Neuronal stem cell (in vitro differentiated cells): ENCODE measurements around the gene AKAP12.

Source experiments
- DNase-seq: peaks from one replicate; pipeline ENCODE4 v3.0.0-alpha.2; 2013; ENCODE audit warnings: low spot score
- H2AFZ ChIP-seq: one replicate; pipeline ENCODE4 v1.6.1; 2013; ENCODE audit warnings: mild to moderate bottlenecking, low read length, inconsistent platforms
- H2AK5ac ChIP-seq: 2 replicates; pipeline ENCODE4 v1.6.1; 2013; ENCODE audit warnings: low read depth, mild to moderate bottlenecking, inconsistent platforms, low read length, moderate library complexity, mixed read lengths
- H2BK120ac ChIP-seq: 2 replicates; pipeline ENCODE4 v1.6.1; 2013; ENCODE audit warnings: low read depth, mild to moderate bottlenecking, inconsistent platforms, low read length, moderate library complexity, mixed read lengths
- H2BK12ac ChIP-seq: one replicate; pipeline ENCODE4 v1.6.1; 2013; ENCODE audit warnings: low read length, inconsistent platforms
- H2BK15ac ChIP-seq: 2 replicates; pipeline ENCODE4 v1.6.1; 2013; ENCODE audit warnings: mild to moderate bottlenecking, low read length, inconsistent platforms, mixed read lengths
- H2BK5ac ChIP-seq: one replicate; pipeline ENCODE4 v1.6.1; 2013; ENCODE audit warnings: inconsistent platforms, mild to moderate bottlenecking, low read length, moderate library complexity
- H3K14ac ChIP-seq: one replicate; pipeline ENCODE4 v1.6.1; 2013; ENCODE audit warnings: low read length, inconsistent platforms
- H3K18ac ChIP-seq: 2 replicates; pipeline ENCODE4 v1.6.1; 2013; ENCODE audit warnings: low read length, inconsistent platforms
- H3K23ac ChIP-seq: 2 replicates; pipeline ENCODE4 v1.6.1; 2013; ENCODE audit warnings: low read depth, mild to moderate bottlenecking, mixed read lengths, low read length, inconsistent platforms; ENCODE audit not compliant: poor library complexity
- H3K27ac ChIP-seq: replicated peaks from 3 replicates; pipeline ENCODE4 v1.5.1; 2013; ENCODE audit warnings: low read length, inconsistent platforms
- H3K27me3 ChIP-seq, 3 experiments: 2 replicates each; pipeline ENCODE4 v1.6.1; 2013; ENCODE audit warnings: low read length in 3 of 3, mild to moderate bottlenecking in 2 of 3, inconsistent platforms in 1 of 3, low read depth in 1 of 3, mixed read lengths in 1 of 3, moderate library complexity in 1 of 3; ENCODE audit not compliant: control insufficient read depth in 3 of 3, insufficient read depth in 3 of 3
- H3K36me3 ChIP-seq, 2 donors: replicated peaks in 1 of 2; 2 replicates each; pipeline ENCODE4 v1.6.1; 2013; ENCODE audit warnings: low read length in 2 of 2; ENCODE audit not compliant: control insufficient read depth in 2 of 2, insufficient read depth in 2 of 2
- H3K4ac ChIP-seq: 2 replicates; pipeline ENCODE4 v1.6.1; 2013; ENCODE audit warnings: inconsistent platforms, mild to moderate bottlenecking, low read length, moderate library complexity
- H3K4me1 ChIP-seq, 2 donors: 1 replicate in 1 of 2; 2 replicates in 1 of 2; pipeline ENCODE4 v1.6.1; 2013; ENCODE audit warnings: low read length in 2 of 2, low read depth in 1 of 2; ENCODE audit not compliant: control insufficient read depth in 2 of 2, insufficient read depth in 1 of 2
- H3K4me2 ChIP-seq: one replicate; pipeline ENCODE4 v1.6.1; 2013; ENCODE audit warnings: mild to moderate bottlenecking, low read length, inconsistent platforms; ENCODE audit not compliant: insufficient read depth, poor library complexity, severe bottlenecking
- H3K4me3 ChIP-seq, 2 donors: 2 replicates each; pipeline ENCODE4 v1.5.1; 2013; ENCODE audit warnings: low read length in 2 of 2, mild to moderate bottlenecking in 2 of 2, inconsistent platforms in 1 of 2, moderate library complexity in 1 of 2
- H3K79me1 ChIP-seq: one replicate; pipeline ENCODE4 v1.6.1; 2013; ENCODE audit warnings: low read depth, mild to moderate bottlenecking, inconsistent platforms, low read length, moderate library complexity
- H3K9ac ChIP-seq: one replicate; pipeline ENCODE4 v1.6.1; 2013; ENCODE audit warnings: mild to moderate bottlenecking, low read depth, low read length, inconsistent platforms; ENCODE audit not compliant: poor library complexity
- H3K9me3 ChIP-seq, 2 donors: replicated peaks in 1 of 2; 2 replicates each; pipeline versions ENCODE3 to v1.6.1; 2013; ENCODE audit warnings: low read length in 2 of 2, mild to moderate bottlenecking in 2 of 2, inconsistent platforms in 1 of 2, low read depth in 1 of 2, mixed read lengths in 1 of 2, moderate library complexity in 1 of 2; ENCODE audit not compliant: control insufficient read depth in 2 of 2, insufficient read depth in 1 of 2
- H4K8ac ChIP-seq: one replicate; pipeline ENCODE4 v1.6.1; 2013; ENCODE audit warnings: low read depth, mild to moderate bottlenecking, inconsistent platforms, low read length, moderate library complexity
- H4K91ac ChIP-seq: one replicate; pipeline ENCODE4 v1.6.1; 2013; ENCODE audit warnings: low read length, low read depth, mild to moderate bottlenecking, inconsistent platforms; ENCODE audit not compliant: poor library complexity
- WGBS, 2 donors: extraction: QIAGEN DNeasy Blood & Tissue Kit; methylation state at CpG; one replicate each; pipeline ENCODE4 v1.1.7; 2013; ENCODE audit warnings: missing lambda C conversion rate in 2 of 2, mixed read lengths in 1 of 2; ENCODE audit not compliant: insufficient read length in 2 of 2, insufficient replicate concordance in 1 of 2; ENCODE audit errors: extremely low coverage in 2 of 2; 5-methylcytosine and 5-hydroxymethylcytosine counted together

AKAP12 gene

DNA sequence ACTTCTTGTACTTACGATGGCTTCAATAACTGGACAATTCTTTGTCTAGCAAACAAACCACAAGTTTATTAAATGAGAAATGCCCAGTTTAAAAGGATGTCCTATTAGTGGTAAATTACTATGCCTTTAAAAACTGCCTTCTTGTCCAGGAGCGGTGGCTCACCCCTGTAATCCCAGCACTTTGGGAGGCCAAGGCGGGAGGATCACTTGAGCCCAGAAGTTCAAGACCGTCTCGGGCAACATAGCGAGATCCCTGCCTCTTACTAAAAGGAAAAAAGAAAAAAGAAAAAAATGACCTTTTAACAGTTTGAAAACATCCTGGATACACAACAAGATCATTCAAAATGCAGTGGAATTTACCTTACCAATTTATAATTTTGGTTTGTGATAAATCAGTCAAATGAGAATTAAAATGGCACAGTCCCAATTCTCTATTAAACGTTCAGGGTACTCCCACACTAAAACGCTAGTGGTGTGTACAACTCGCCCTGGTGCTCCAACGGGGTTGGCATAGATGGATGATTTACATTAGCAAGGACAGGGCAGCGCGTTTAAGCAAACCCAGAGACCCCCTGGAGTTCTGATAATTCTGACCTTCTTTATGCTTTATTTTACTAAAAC is 149.3 kb downstream of the AKAP12 start:
- Histone ChIP-seq H3K4me2 (peak overlapping the region; percentile 76), H3K36me3 (peaks cover 0 to 48% of the 10 kb centered on the region in 2 donors), H3K18ac (no peak overlapping the region), H3K27ac (peak overlapping the region; percentile 100), H3K27me3 (no peaks in the 10 kb centered on the region), H2AK5ac (no peak overlapping the region), H3K4me3 (peak overlapping the region; percentile 61 to 86), H2BK120ac (no peak overlapping the region), H3K14ac (no peak overlapping the region), H3K9me3 (no peaks in the 10 kb centered on the region), H3K9ac (no peak overlapping the region), H2BK12ac (no peak overlapping the region), H2BK5ac (no peak overlapping the region), H2AFZ (peak overlapping the region; percentile 91), H3K4me1 (peaks cover 4 to 17% of the 10 kb centered on the region in 2 donors), H3K79me1 (peaks cover 2% of the 10 kb centered on the region), H3K4ac (no peak overlapping the region), H3K23ac (no peak overlapping the region), H4K8ac (no peak overlapping the region), H4K91ac (no peak overlapping the region), H2BK15ac (no peak overlapping the region)
- no peak for DNase-seq
- WGBS, 2 donors, result no CpG with 5 or more reads among the region's 12 CpGs

DNA sequence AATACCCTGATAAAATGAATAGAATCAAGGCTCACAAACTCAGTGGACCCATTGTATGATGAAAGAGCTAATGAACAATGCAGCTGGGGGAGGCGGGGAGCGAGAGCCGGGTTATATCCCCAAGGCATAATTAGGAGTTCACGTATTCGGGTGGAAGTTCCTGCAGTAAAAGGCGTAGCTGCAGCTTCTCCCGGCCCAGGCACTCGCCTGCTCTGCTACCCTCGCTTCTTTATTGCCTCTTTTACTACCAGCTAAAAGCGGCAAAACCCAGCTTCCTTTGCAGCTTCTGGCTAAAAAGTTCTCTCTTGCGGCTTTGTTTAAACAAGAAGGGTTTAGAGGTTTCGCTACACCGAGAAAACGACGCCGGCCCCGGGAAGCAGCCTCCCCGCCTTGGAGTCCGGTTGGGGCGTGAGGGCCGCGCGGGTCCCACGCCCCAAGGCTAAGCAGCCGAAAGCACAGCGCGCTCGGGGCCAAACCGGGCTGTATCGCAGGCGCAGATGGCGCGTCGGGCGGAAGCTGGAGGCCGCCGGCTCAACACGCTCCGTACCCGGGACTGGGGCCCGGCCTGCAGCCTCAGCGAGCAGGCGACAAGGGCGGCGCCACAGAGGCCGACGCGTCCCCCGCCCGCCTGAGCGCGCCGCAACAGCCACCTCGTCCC is 150.0 kb downstream of the AKAP12 start:
- Histone ChIP-seq H3K14ac (peak overlapping the region; percentile 98), H3K9me3 (no peaks in the 10 kb centered on the region), H3K36me3 (peaks cover 0 to 47% of the 10 kb centered on the region in 2 donors), H2AFZ (peak overlapping the region; percentile 91), H3K9ac (peak overlapping the region; percentile 98), H2BK15ac (peak overlapping the region; percentile 19), H3K4me2 (peak overlapping the region; percentile 76), H2BK120ac (no peak overlapping the region), H2BK5ac (peak overlapping the region; percentile 99), H3K18ac (peak overlapping the region; percentile 100), H3K27ac (peak overlapping the region; percentile 100), H3K27me3 (no peaks in the 10 kb centered on the region), H3K4ac (peak overlapping the region; percentile 96), H4K8ac (no peak overlapping the region), H2AK5ac (no peak overlapping the region), H3K23ac (peak overlapping the region; percentile 99), H3K79me1 (peaks cover 2% of the 10 kb centered on the region), H4K91ac (peak overlapping the region; percentile 89), H3K4me3 (peak overlapping the region; percentile 61 to 86), H2BK12ac (peak overlapping the region; percentile 87), H3K4me1 (peaks cover 4 to 17% of the 10 kb centered on the region in 2 donors)
- DNase-seq, result no peak
- no CpG with 5 or more reads among the region's 54 CpGs for WGBS, 2 donors

DNA sequence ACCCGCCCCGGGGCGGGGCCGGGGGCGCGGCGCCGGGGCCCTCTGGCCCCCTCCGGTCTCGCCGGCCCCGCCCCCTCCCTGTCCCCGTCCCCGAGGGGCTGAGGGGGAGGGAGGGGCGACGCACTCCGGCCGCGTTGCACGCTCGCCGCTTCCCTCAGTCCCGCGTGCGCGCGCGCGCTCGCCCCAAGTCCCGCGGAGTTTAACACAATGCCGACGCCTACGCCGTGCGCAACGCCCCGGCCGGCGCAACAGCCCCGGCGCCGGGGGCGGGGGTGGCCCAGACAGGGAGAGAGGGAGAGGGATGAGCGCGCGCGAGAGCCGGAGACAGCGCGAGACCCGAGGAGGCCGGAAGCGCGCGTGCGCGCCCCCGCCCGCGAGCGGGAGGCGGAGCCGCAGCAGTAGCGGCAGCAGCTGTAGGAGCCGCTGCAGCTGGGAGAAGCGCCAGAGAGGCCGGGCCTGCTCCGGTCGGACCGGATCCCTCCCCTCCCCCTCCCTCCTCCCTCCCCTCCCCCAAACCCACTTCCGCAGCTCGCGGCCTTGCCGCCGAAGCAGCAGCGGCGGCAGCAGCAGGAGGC is 150.6 kb downstream of the AKAP12 start:
- Histone ChIP-seq H2BK12ac (peak overlapping the region; percentile 46), H4K8ac (peak overlapping the region; percentile 93), H2BK120ac (no peak overlapping the region), H3K9me3 (no peaks in the 10 kb centered on the region), H3K4me2 (peak overlapping the region; percentile 37), H3K4me1 (peaks cover 4 to 17% of the 10 kb centered on the region in 2 donors), H3K4me3 (peak overlapping the region; percentile 61 to 99), H4K91ac (no peak overlapping the region), H3K14ac (no peak overlapping the region), H3K79me1 (peaks cover 2% of the 10 kb centered on the region), H3K36me3 (peaks cover under 1 to 53% of the 10 kb centered on the region in 2 donors), H2BK15ac (no peak overlapping the region), H2AFZ (peak overlapping the region; percentile 91), H3K27ac (peak overlapping the region; percentile 100), H3K4ac (no peak overlapping the region), H3K27me3 (no peaks in the 10 kb centered on the region), H3K9ac (peak overlapping the region; percentile 99), H2AK5ac (peak overlapping the region; percentile 96), H3K23ac (peak overlapping the region; percentile 99), H3K18ac (peak overlapping the region; percentile 99), H2BK5ac (peak overlapping the region; percentile 99)
- peak; percentile 99 for DNase-seq
- WGBS, 2 donors, result no CpG with 5 or more reads among the region's 79 CpGs
